PC-9 (cell line): ENCODE results near the gene LLCFC1. TPM values are rescaled to one million over a fixed set of nuclear protein-coding genes. Genes with fewer than 3 reads are reported as not detected.

ENCODE experiments used
- BruUV-seq: library from RNA; stranded (reverse); fragments of 400-500 nt; replicated peaks from 2 replicates; lab custom pipeline; 2021; lab: Mats Ljungman, UMichigan
- CTCF ChIA-PET: fragments of 300-600 bp; sonication (Branson Sonifier 250); formaldehyde crosslinking; loops from one replicate; lab custom pipeline; 2022; ENCODE audit warnings: antibody characterized with exemption; lab: Charles Lee
- POLR2A ChIA-PET: fragments of 300-600 bp; sonication (Branson Sonifier 250); formaldehyde crosslinking; loops from one replicate; lab custom pipeline; 2022; ENCODE audit warnings: antibody characterized with exemption; ENCODE audit not compliant: unreplicated experiment; lab: Charles Lee
- DNase-seq, 2 experiments: peaks; one replicate each; pipeline versions ENCODE4 v3.0.0 to v3.0.0-alpha.2; 2015 to 2022; ENCODE audit warnings: mixed read lengths in 1 of 2
- H2AFZ ChIP-seq: fragments of 200-600 bp; sonication (generic); 2 replicates; pipeline ENCODE4 v1.8.1; 2017; ENCODE audit warnings: antibody characterized with exemption
- H3F3A ChIP-seq: fragments of 200-600 bp; sonication (generic); 2 replicates; pipeline ENCODE4 v1.8.1; 2017; ENCODE audit warnings: antibody characterized with exemption, mild to moderate bottlenecking, low read depth; ENCODE audit not compliant: insufficient read depth
- H3K27ac ChIP-seq: fragments of 200-600 bp; sonication (generic); 2 replicates; pipeline ENCODE4 v1.6.1; 2016; ENCODE audit warnings: mixed run types
- H3K27me3 ChIP-seq: fragments of 200-600 bp; sonication (generic); 2 replicates; pipeline ENCODE4 v1.6.1; 2016; ENCODE audit warnings: low read depth, mixed run types; ENCODE audit not compliant: insufficient read depth
- H3K36me3 ChIP-seq: fragments of 200-600 bp; sonication (generic); 2 replicates; pipeline ENCODE4 v1.6.1; 2016; ENCODE audit warnings: low read depth, mixed run types
- H3K4me1 ChIP-seq: fragments of 200-600 bp; sonication (generic); replicated peaks from 2 replicates; pipeline ENCODE4 v1.6.1; 2016; ENCODE audit warnings: mixed run types; ENCODE audit not compliant: insufficient read depth
- H3K4me2 ChIP-seq: fragments of 200-600 bp; sonication (generic); 2 replicates; pipeline ENCODE4 v1.6.1; 2017; ENCODE audit warnings: mixed run types
- H3K4me3 ChIP-seq: fragments of 200-600 bp; sonication (generic); 2 replicates; pipeline ENCODE4 v1.6.1; 2016; ENCODE audit warnings: mixed run types
- H3K79me2 ChIP-seq: fragments of 200-600 bp; sonication (generic); 2 replicates; pipeline ENCODE4 v1.6.1; 2017; ENCODE audit warnings: low read depth, mixed run types
- H3K9me2 ChIP-seq: fragments of 200-600 bp; sonication (generic); 2 replicates; pipeline ENCODE4 v1.8.1; 2017; ENCODE audit warnings: mild to moderate bottlenecking; ENCODE audit not compliant: insufficient read depth
- H3K9me3 ChIP-seq: fragments of 200-600 bp; sonication (generic); 2 replicates; pipeline ENCODE4 v1.8.1; 2016; ENCODE audit warnings: low read depth; ENCODE audit not compliant: insufficient read depth
- H4K20me1 ChIP-seq: fragments of 200-600 bp; sonication (generic); 2 replicates; pipeline ENCODE4 v1.8.1; 2017; ENCODE audit not compliant: insufficient read depth
- CTCF ChIP-seq: fragments of 200-600 bp; sonication (generic); conservative IDR thresholded peaks from 2 replicates; pipeline ENCODE4 v1.6.1; 2017; ENCODE audit warnings: mixed run types, antibody characterized with exemption, mild to moderate bottlenecking, moderate library complexity
- EZH2 ChIP-seq: fragments of 200-600 bp; sonication (generic); IDR thresholded peaks from 2 replicates; pipeline ENCODE4 v1.8.0; 2017; ENCODE audit warnings: antibody characterized with exemption, low read depth
- intact Hi-C: fragments of 100-400 bp; cut with micrococcal nuclease; formaldehyde crosslinking; loops from one replicate; pipeline ENCODE4 v1.10.0; 2022; ENCODE audit not compliant: unreplicated experiment
- total RNA-seq: library from RNA; stranded (reverse); gene quantifications from 2 replicates; pipeline ENCODE4 v1.2.3, GENCODE V29; 2021

Gene LLCFC1
- total RNA-seq, 1 experiment from 2014 or later, result not detected

GRCh38 chr7:142894985-142895593 is 44.2 kb upstream of the LLCFC1 start:
- no peak overlapping the region for H3K4me2 ChIP-seq
- no peak for DNase-seq
- H4K20me1 ChIP-seq, result no peaks in the 10 kb centered on the region
- no peak overlapping the region for H2AFZ ChIP-seq
- no peaks in the 10 kb centered on the region for H3K36me3 ChIP-seq
- ChIA-PET POLR2A (no interaction called here), CTCF (interaction anchor here (0.7 to 1.6 kb wide), 2 partner anchors 14 to 39 kb away, joined by 4 read pairs; no protein-coding TSS in a partner anchor)
- H3K79me2 ChIP-seq, result no peaks in the 10 kb centered on the region
- intact Hi-C loops, result no loop called here
- H3K4me3 ChIP-seq, result no peak overlapping the region
- no peak for TF ChIP-seq EZH2
- no peak for TF ChIP-seq CTCF
- no peaks in the 10 kb centered on the region for H3K9me3 ChIP-seq
- peaks cover 28% of the 10 kb centered on the region for H3K4me1 ChIP-seq
- BruUV-seq, result no TSS peak
- no peaks in the 10 kb centered on the region for H3K9me2 ChIP-seq
- no peak overlapping the region for H3K27ac ChIP-seq
- H3F3A ChIP-seq, result peaks cover 4% of the 10 kb centered on the region; the same call in 1 of the 2 replicates
- H3K27me3 ChIP-seq, result no peaks in the 10 kb centered on the region

- POLR2A ChIA-PET, result no interaction called here
- H3K27ac ChIP-seq, result no peak overlapping the region
- no TSS peak for BruUV-seq
Measured at GRCh38 chr7:142896151-142896550, 43.1 kb upstream of the LLCFC1 start.

GRCh38 chr7:142896741-142897379 is 42.4 kb upstream of the LLCFC1 start:
- POLR2A ChIA-PET, result no interaction called here
- peaks cover 4% of the 10 kb centered on the region; the same call in 1 of the 2 replicates for H3F3A ChIP-seq
- no peaks in the 10 kb centered on the region for H3K79me2 ChIP-seq
- CTCF ChIA-PET, result no interaction called here
- no peaks in the 10 kb centered on the region for H3K36me3 ChIP-seq
- H4K20me1 ChIP-seq, result no peaks in the 10 kb centered on the region
- H3K4me1 ChIP-seq, result peaks cover 28% of the 10 kb centered on the region
- no peak overlapping the region for H3K4me3 ChIP-seq
- no peak for TF ChIP-seq CTCF
- no peaks in the 10 kb centered on the region for H3K27me3 ChIP-seq
- no peak for DNase-seq
- intact Hi-C loops, result no loop called here
- no peak overlapping the region for H3K27ac ChIP-seq
- H3K9me3 ChIP-seq, result no peaks in the 10 kb centered on the region
- no peak overlapping the region for H2AFZ ChIP-seq
- no peaks in the 10 kb centered on the region for H3K9me2 ChIP-seq
- no peak overlapping the region for H3K4me2 ChIP-seq
- no TSS peak for BruUV-seq

More at GRCh38 chr7:142896151-142896550, 43.1 kb upstream of the LLCFC1 start:
- no peak overlapping the region for H2AFZ ChIP-seq
- TF ChIP-seq CTCF, result no peak
- no peak for TF ChIP-seq EZH2
- no peaks in the 10 kb centered on the region for H3K9me2 ChIP-seq
- peaks cover 28% of the 10 kb centered on the region for H3K4me1 ChIP-seq
- DNase-seq, result no peak
- peaks cover 4% of the 10 kb centered on the region; the same call in 1 of the 2 replicates for H3F3A ChIP-seq
- intact Hi-C loops, result no loop called here
- H3K4me2 ChIP-seq, result no peak overlapping the region
- no peaks in the 10 kb centered on the region for H3K9me3 ChIP-seq
- CTCF ChIA-PET, result no interaction called here
- H3K4me3 ChIP-seq, result no peak overlapping the region
- H3K36me3 ChIP-seq, result no peaks in the 10 kb centered on the region
- H3K79me2 ChIP-seq, result no peaks in the 10 kb centered on the region
- no peaks in the 10 kb centered on the region for H3K27me3 ChIP-seq
- no peaks in the 10 kb centered on the region for H4K20me1 ChIP-seq
